ENCODE results near the gene MTA2.
"Not testable (repeated sequence)": the region's sequence is repeated elsewhere in the genome, so short reads cannot be mapped to it uniquely, and the experiment has no call there.

DNA sequence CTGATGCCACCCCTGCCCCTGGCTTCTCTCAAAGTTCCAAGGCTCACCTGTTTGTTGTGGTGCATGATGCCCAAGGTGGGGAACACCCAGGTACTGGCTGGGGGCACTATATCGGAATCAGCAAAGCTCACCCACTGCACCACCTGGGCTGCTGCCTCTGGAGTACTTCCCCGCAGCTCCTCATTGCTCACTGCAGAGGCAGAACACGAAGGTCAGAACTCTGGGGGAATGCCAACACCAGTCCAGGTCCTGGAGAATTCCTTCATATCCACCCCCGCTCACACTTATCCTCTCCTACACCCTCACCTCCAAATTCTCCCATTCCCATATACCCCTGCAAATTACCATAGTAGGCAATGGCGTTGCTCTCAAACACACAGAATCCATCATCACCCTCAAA, 30.2 kb downstream of the MTA2 start:
- TF ChIP-seq, protein P1, sequence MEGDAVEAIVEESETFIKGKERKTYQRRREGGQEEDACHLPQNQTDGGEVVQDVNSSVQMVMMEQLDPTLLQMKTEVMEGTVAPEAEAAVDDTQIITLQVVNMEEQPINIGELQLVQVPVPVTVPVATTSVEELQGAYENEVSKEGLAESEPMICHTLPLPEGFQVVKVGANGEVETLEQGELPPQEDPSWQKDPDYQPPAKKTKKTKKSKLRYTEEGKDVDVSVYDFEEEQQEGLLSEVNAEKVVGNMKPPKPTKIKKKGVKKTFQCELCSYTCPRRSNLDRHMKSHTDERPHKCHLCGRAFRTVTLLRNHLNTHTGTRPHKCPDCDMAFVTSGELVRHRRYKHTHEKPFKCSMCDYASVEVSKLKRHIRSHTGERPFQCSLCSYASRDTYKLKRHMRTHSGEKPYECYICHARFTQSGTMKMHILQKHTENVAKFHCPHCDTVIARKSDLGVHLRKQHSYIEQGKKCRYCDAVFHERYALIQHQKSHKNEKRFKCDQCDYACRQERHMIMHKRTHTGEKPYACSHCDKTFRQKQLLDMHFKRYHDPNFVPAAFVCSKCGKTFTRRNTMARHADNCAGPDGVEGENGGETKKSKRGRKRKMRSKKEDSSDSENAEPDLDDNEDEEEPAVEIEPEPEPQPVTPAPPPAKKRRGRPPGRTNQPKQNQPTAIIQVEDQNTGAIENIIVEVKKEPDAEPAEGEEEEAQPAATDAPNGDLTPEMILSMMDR (IDR thresholded peaks at IDR 0.05; ENCODE audit: poor library complexity, severe bottlenecking) = not testable (repeated sequence)
- not testable (repeated sequence) for TF ChIP-seq SMC3 (conservative IDR thresholded peaks at IDR 0.05; ENCODE audit: poor library complexity); RAD21 (conservative IDR thresholded peaks at IDR 0.05); EZH2 (IDR thresholded peaks at IDR 0.05; ENCODE audit: borderline replicate concordance, insufficient read depth, low read length, poor library complexity, severe bottlenecking); MXI1 (conservative IDR thresholded peaks at IDR 0.05; ENCODE audit: poor library complexity, severe bottlenecking); POLR2AphosphoS5 (IDR thresholded peaks at IDR 0.05); TAF1 (IDR thresholded peaks at IDR 0.05; ENCODE audit: low read depth)
- TF ChIP-seq, protein P2, sequence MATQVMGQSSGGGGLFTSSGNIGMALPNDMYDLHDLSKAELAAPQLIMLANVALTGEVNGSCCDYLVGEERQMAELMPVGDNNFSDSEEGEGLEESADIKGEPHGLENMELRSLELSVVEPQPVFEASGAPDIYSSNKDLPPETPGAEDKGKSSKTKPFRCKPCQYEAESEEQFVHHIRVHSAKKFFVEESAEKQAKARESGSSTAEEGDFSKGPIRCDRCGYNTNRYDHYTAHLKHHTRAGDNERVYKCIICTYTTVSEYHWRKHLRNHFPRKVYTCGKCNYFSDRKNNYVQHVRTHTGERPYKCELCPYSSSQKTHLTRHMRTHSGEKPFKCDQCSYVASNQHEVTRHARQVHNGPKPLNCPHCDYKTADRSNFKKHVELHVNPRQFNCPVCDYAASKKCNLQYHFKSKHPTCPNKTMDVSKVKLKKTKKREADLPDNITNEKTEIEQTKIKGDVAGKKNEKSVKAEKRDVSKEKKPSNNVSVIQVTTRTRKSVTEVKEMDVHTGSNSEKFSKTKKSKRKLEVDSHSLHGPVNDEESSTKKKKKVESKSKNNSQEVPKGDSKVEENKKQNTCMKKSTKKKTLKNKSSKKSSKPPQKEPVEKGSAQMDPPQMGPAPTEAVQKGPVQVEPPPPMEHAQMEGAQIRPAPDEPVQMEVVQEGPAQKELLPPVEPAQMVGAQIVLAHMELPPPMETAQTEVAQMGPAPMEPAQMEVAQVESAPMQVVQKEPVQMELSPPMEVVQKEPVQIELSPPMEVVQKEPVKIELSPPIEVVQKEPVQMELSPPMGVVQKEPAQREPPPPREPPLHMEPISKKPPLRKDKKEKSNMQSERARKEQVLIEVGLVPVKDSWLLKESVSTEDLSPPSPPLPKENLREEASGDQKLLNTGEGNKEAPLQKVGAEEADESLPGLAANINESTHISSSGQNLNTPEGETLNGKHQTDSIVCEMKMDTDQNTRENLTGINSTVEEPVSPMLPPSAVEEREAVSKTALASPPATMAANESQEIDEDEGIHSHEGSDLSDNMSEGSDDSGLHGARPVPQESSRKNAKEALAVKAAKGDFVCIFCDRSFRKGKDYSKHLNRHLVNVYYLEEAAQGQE (IDR thresholded peaks at IDR 0.05; ENCODE audit: borderline replicate concordance) = not testable (repeated sequence)
